GM23338 (cell line): ENCODE measurements around the gene THSD8.

Source experiments
- CREB1 ChIP-seq: fragments of 250-450 bp; sonication (Bioruptor Pico); IDR thresholded peaks from 2 replicates; pipeline ENCODE4 v1.5.0; 2020; ENCODE audit warnings: low read depth, mild to moderate bottlenecking, moderate library complexity
- CTCF ChIP-seq, 2 experiments: fragments of 200-600 bp in 1 of 2; sonication (generic) in 1 of 2; conservative IDR thresholded peaks; 2 replicates each; pipeline versions ENCODE4 v1.5.1 to v1.6.1; 2016 to 2017; ENCODE audit warnings: antibody characterized with exemption in 2 of 2, low read depth in 2 of 2, mild to moderate bottlenecking in 2 of 2, moderate library complexity in 1 of 2
- EZH2 ChIP-seq: fragments of 200-600 bp; sonication (generic); IDR thresholded peaks from one replicate; pipeline ENCODE4 v1.8.0; 2017; ENCODE audit warnings: antibody characterized with exemption, mild to moderate bottlenecking, low read depth; ENCODE audit not compliant: unreplicated experiment
- EZH2phosphoT487 ChIP-seq: fragments of 200-600 bp; sonication (generic); IDR thresholded peaks from one replicate; pipeline ENCODE4 v1.8.1; 2018; ENCODE audit warnings: antibody characterized with exemption; ENCODE audit not compliant: unreplicated experiment
- JUNB ChIP-seq: IDR thresholded peaks from one replicate; pipeline ENCODE4 v1.6.1; 2016; ENCODE audit warnings: antibody characterized with exemption; ENCODE audit not compliant: unreplicated experiment
- NANOG ChIP-seq: IDR thresholded peaks from 2 replicates; pipeline ENCODE4 v1.6.1; 2016; ENCODE audit warnings: antibody characterized with exemption, borderline replicate concordance
- POLR2AphosphoS5 ChIP-seq: IDR thresholded peaks from 2 replicates; pipeline ENCODE4 v1.6.1; 2016; ENCODE audit warnings: antibody characterized with exemption, low read depth
- REST ChIP-seq: IDR thresholded peaks from one replicate; pipeline ENCODE4 v1.6.1; 2018; ENCODE audit warnings: antibody characterized with exemption; ENCODE audit not compliant: unreplicated experiment
- ZNF331 ChIP-seq: fragments of 250-450 bp; sonication (Bioruptor Pico); IDR thresholded peaks from 2 replicates; pipeline ENCODE4 v1.5.0; 2020; ENCODE audit warnings: low read depth, mild to moderate bottlenecking, moderate library complexity
- ZNF462 ChIP-seq: fragments of 250-450 bp; sonication (Bioruptor Pico); IDR thresholded peaks from 2 replicates; pipeline ENCODE4 v1.5.0; 2020; ENCODE audit warnings: mild to moderate bottlenecking, moderate library complexity

GRCh38 chr19:12754465-12755196 is 47.2 kb upstream of the THSD8 start:
- no peak for TF ChIP-seq CTCF (conservative IDR thresholded peaks at IDR 0.05; ENCODE audit: low read depth in 2 of 2)
- TF ChIP-seq EZH2, result no peak
- no peak for TF ChIP-seq EZH2phosphoT487
- TF ChIP-seq ZNF331, result no peak
- no peak for TF ChIP-seq POLR2AphosphoS5
- TF ChIP-seq ZNF462, result no peak
- TF ChIP-seq JUNB, result no peak
- TF ChIP-seq REST, result no peak
- no peak for TF ChIP-seq NANOG
- no peak for TF ChIP-seq CREB1 (CRISPR knock-in tag)
